H9 (cell line): ENCODE measurements around the gene GFPT1. TPM values are rescaled to one million over a fixed set of nuclear protein-coding genes. Genes with fewer than 3 reads are reported as not detected.

Source experiments
- DNase-seq: peaks from one replicate; pipeline ENCODE4 v3.0.0-alpha.2; 2017
- H2AFZ ChIP-seq: one replicate; pipeline ENCODE4 v1.6.1; 2013; ENCODE audit warnings: mild to moderate bottlenecking, low read length, control low read depth, moderate library complexity
- H2AK5ac ChIP-seq: 2 replicates; pipeline ENCODE4 v1.6.1; 2013; ENCODE audit warnings: low read length, control low read depth, mixed read lengths; ENCODE audit not compliant: insufficient read length
- H2BK120ac ChIP-seq: one replicate; pipeline ENCODE4 v1.6.1; 2013; ENCODE audit warnings: low read depth, mild to moderate bottlenecking, low read length, control low read depth, inconsistent platforms; ENCODE audit not compliant: poor library complexity, severe bottlenecking
- H2BK12ac ChIP-seq: 2 replicates; pipeline ENCODE4 v1.6.1; 2013; ENCODE audit warnings: low read length, control low read depth, mixed read lengths, low read depth; ENCODE audit not compliant: insufficient read length
- H2BK15ac ChIP-seq: 2 replicates; pipeline ENCODE4 v1.6.1; 2013; ENCODE audit warnings: low read depth, low read length, control low read depth
- H2BK20ac ChIP-seq: one replicate; pipeline ENCODE4 v1.6.1; 2013; ENCODE audit warnings: low read depth, mild to moderate bottlenecking, low read length, control low read depth, inconsistent platforms; ENCODE audit not compliant: poor library complexity, severe bottlenecking
- H2BK5ac ChIP-seq: 2 replicates; pipeline ENCODE4 v1.6.1; 2013; ENCODE audit warnings: low read length, control low read depth, mixed read lengths; ENCODE audit not compliant: insufficient read length
- H3K14ac ChIP-seq: 2 replicates; pipeline ENCODE4 v1.6.1; 2013; ENCODE audit warnings: low read length, control low read depth; ENCODE audit not compliant: insufficient read depth
- H3K18ac ChIP-seq: 2 replicates; pipeline ENCODE4 v1.6.1; 2013; ENCODE audit warnings: low read depth, mild to moderate bottlenecking, mixed read lengths, low read length, control low read depth; ENCODE audit not compliant: insufficient read length
- H3K23ac ChIP-seq: 2 replicates; pipeline ENCODE4 v1.6.1; 2013; ENCODE audit warnings: low read length, control low read depth, mixed read lengths, low read depth; ENCODE audit not compliant: insufficient read length
- H3K23me2 ChIP-seq: 2 replicates; pipeline ENCODE4 v1.6.1; 2013; ENCODE audit warnings: low read depth, mild to moderate bottlenecking, mixed read lengths, low read length, control low read depth; ENCODE audit not compliant: insufficient read length, poor library complexity, severe bottlenecking
- H3K27ac ChIP-seq: 2 replicates; pipeline ENCODE4 v1.5.1; 2013; ENCODE audit warnings: low read length, control low read depth, mixed read lengths, low read depth; ENCODE audit not compliant: insufficient read length
- H3K27me3 ChIP-seq: 2 replicates; pipeline ENCODE4 v1.6.1; 2013; ENCODE audit warnings: low read length, control low read depth, inconsistent platforms; ENCODE audit not compliant: insufficient read depth
- H3K4ac ChIP-seq: 2 replicates; pipeline ENCODE4 v1.6.1; 2013; ENCODE audit warnings: low read depth, mild to moderate bottlenecking, control low read depth, inconsistent platforms, low read length, moderate library complexity
- H3K4me1 ChIP-seq: 2 replicates; pipeline ENCODE4 v1.6.1; 2013; ENCODE audit warnings: low read length, control low read depth, inconsistent platforms; ENCODE audit not compliant: insufficient read depth
- H3K4me2 ChIP-seq: 2 replicates; pipeline ENCODE4 v1.6.1; 2013; ENCODE audit warnings: low read length, control low read depth, mixed read lengths; ENCODE audit not compliant: insufficient read length, insufficient read depth
- H3K56ac ChIP-seq: 2 replicates; pipeline ENCODE4 v1.6.1; 2013; ENCODE audit warnings: low read depth, mild to moderate bottlenecking, mixed read lengths, low read length, control low read depth; ENCODE audit not compliant: insufficient read length
- H3K79me1 ChIP-seq: 2 replicates; pipeline ENCODE4 v1.6.1; 2013; ENCODE audit warnings: low read depth, mild to moderate bottlenecking, moderate library complexity, low read length, control low read depth, inconsistent platforms; ENCODE audit not compliant: insufficient read depth, poor library complexity, severe bottlenecking
- H3K79me2 ChIP-seq: 2 replicates; pipeline ENCODE4 v1.6.1; 2013; ENCODE audit warnings: low read length, control low read depth, inconsistent platforms; ENCODE audit not compliant: insufficient read depth
- H3K9ac ChIP-seq: 2 replicates; pipeline ENCODE4 v1.6.1; 2013; ENCODE audit warnings: low read length, control low read depth, mixed read lengths; ENCODE audit not compliant: insufficient read length; ENCODE audit errors: extremely low read depth
- H3K9me3 ChIP-seq: one replicate; pipeline ENCODE4 v1.6.1; 2013; ENCODE audit warnings: low read depth, low read length, inconsistent platforms; ENCODE audit not compliant: control insufficient read depth
- H3T11ph ChIP-seq: one replicate; pipeline ENCODE4 v1.6.1; 2013; ENCODE audit warnings: mild to moderate bottlenecking, low read length, control low read depth, inconsistent platforms
- H4K20me1 ChIP-seq: one replicate; pipeline ENCODE4 v1.6.1; 2013; ENCODE audit not compliant: control insufficient read depth, insufficient read length, insufficient read depth
- H4K5ac ChIP-seq: 2 replicates; pipeline ENCODE4 v1.6.1; 2013; ENCODE audit warnings: low read depth, mild to moderate bottlenecking, mixed read lengths, low read length, control low read depth; ENCODE audit not compliant: insufficient read length
- H4K8ac ChIP-seq: replicated peaks from 2 replicates; pipeline ENCODE4 v1.6.1; 2013; ENCODE audit warnings: low read length, control low read depth, mixed read lengths, low read depth; ENCODE audit not compliant: insufficient read length
- H4K91ac ChIP-seq: 2 replicates; pipeline ENCODE4 v1.6.1; 2013; ENCODE audit warnings: low read depth, mild to moderate bottlenecking, moderate library complexity, mixed read lengths, low read length, control low read depth; ENCODE audit not compliant: insufficient read length
- H3K27ac Mint-ChIP-seq, 3 experiments: 2 replicates in 2 of 3; 3 replicates in 1 of 3; pipeline ENCODE4 v1.8.0; 2020 to 2021; ENCODE audit warnings: mixed read lengths in 3 of 3, mild to moderate bottlenecking in 1 of 3, moderate library complexity in 1 of 3
- H3K27me3 Mint-ChIP-seq: 2 replicates; pipeline ENCODE4 v1.8.0; 2021; ENCODE audit warnings: low read depth, mild to moderate bottlenecking, moderate library complexity, mixed read lengths
- H3K36me3 Mint-ChIP-seq, 3 experiments: 2 replicates in 2 of 3; 3 replicates in 1 of 3; pipeline ENCODE4 v1.8.0; 2020 to 2021; ENCODE audit warnings: low read depth in 3 of 3, mixed read lengths in 3 of 3; ENCODE audit not compliant: insufficient read depth in 1 of 3
- H3K4me1 Mint-ChIP-seq, 2 experiments: 2 replicates each; pipeline ENCODE4 v1.8.0; 2020; ENCODE audit warnings: mixed read lengths in 2 of 2
- H3K4me3 Mint-ChIP-seq, 2 experiments: 2 replicates in 1 of 2; 3 replicates in 1 of 2; pipeline ENCODE4 v1.8.0; 2020 to 2021; ENCODE audit warnings: mild to moderate bottlenecking in 2 of 2, mixed read lengths in 2 of 2, moderate library complexity in 1 of 2
- H3K9me3 Mint-ChIP-seq, 2 experiments: 2 replicates in 1 of 2; 3 replicates in 1 of 2; pipeline ENCODE4 v1.8.0; 2020; ENCODE audit warnings: mild to moderate bottlenecking in 2 of 2, mixed read lengths in 2 of 2, moderate library complexity in 1 of 2
- WGBS: extraction: QIAGEN DNeasy Blood & Tissue Kit; methylation state at CpG from one replicate; pipeline ENCODE4 v1.1.7; 2013; ENCODE audit warnings: missing lambda C conversion rate, low lambda C conversion rate, mixed read lengths; ENCODE audit not compliant: insufficient read length; ENCODE audit errors: extremely low coverage; 5-methylcytosine and 5-hydroxymethylcytosine counted together
- total RNA-seq: library from RNA; stranded (reverse); gene quantifications from 2 replicates; pipeline ENCODE4 v1.2.1, GENCODE V29; 2021
- TF ChIP-seq, protein P1 (sequence below): fragments of 200-600 bp; sonication (generic); conservative IDR thresholded peaks from 3 replicates; pipeline ENCODE4 v1.8.0; 2021; ENCODE audit warnings: antibody characterized with exemption, mild to moderate bottlenecking

GFPT1 gene
- total RNA-seq, 1 experiment from 2014 or later, result 84.4 TPM

DNA sequence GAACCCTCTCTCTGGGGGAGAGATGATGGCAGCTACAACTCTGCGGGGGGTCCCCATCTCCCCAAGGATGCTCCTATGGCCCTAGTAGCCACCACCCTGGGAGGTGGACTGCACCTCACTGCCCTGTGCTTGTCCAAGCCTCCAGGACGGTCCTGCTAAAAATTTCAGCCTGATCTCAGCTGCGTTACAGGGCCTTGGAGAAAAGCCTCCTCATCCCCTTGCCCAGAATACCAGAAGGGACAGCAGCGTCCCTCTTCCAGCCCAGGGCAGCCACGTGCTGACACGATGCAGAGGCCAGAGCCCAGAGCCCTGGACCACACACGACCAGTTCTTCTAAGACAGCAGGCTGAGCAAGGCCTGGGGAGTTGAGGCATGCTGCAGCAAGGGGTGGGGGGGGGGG, 81.9 kb downstream of the GFPT1 start:
- TF ChIP-seq, protein P1, sequence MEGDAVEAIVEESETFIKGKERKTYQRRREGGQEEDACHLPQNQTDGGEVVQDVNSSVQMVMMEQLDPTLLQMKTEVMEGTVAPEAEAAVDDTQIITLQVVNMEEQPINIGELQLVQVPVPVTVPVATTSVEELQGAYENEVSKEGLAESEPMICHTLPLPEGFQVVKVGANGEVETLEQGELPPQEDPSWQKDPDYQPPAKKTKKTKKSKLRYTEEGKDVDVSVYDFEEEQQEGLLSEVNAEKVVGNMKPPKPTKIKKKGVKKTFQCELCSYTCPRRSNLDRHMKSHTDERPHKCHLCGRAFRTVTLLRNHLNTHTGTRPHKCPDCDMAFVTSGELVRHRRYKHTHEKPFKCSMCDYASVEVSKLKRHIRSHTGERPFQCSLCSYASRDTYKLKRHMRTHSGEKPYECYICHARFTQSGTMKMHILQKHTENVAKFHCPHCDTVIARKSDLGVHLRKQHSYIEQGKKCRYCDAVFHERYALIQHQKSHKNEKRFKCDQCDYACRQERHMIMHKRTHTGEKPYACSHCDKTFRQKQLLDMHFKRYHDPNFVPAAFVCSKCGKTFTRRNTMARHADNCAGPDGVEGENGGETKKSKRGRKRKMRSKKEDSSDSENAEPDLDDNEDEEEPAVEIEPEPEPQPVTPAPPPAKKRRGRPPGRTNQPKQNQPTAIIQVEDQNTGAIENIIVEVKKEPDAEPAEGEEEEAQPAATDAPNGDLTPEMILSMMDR, result no peak
- no peak for DNase-seq
- Mint-ChIP-seq H3K4me3 (no peak overlapping the region), H3K27ac (no peak overlapping the region), H3K9me3 (peaks cover 0 to 9% of the 10 kb centered on the region in 2 experiments; a peak in 3 of 5 replicates), H3K4me1 (peaks cover 14 to 15% of the 10 kb centered on the region in 2 experiments), H3K27me3 (peaks cover 50% of the 10 kb centered on the region), H3K36me3 (no peaks in the 10 kb centered on the region)
- Histone ChIP-seq H3T11ph (no peak overlapping the region), H3K23me2 (peaks cover 11% of the 10 kb centered on the region), H3K4ac (no peak overlapping the region), H4K8ac (no peak overlapping the region), H2AFZ (no peak overlapping the region), H2AK5ac (no peak overlapping the region), H3K79me1 (no peaks in the 10 kb centered on the region), H2BK20ac (no peak overlapping the region), H4K20me1 (no peaks in the 10 kb centered on the region), H2BK12ac (no peak overlapping the region), H3K4me2 (no peak overlapping the region), H3K27me3 (no peaks in the 10 kb centered on the region; the same call in 1 of the 2 replicates), H3K4me1 (no peaks in the 10 kb centered on the region), H2BK5ac (no peak overlapping the region), H4K5ac (no peak overlapping the region), H3K23ac (no peak overlapping the region), H3K18ac (no peak overlapping the region), H3K56ac (no peak overlapping the region), H4K91ac (no peak overlapping the region), H3K79me2 (no peaks in the 10 kb centered on the region), H3K27ac (no peak overlapping the region), H3K14ac (no peak overlapping the region), H2BK15ac (no peak overlapping the region), H3K9ac (no peak overlapping the region), H2BK120ac (no peak overlapping the region), H3K9me3 (no peaks in the 10 kb centered on the region)
- no CpG with 5 or more reads among the region's 7 CpGs for WGBS
